Vagina (tissue), 2 donors: ENCODE data around the gene RBBP8.

Experiments used
- POLR2A ChIP-seq, 2 donors: fragments of 450-650 bp; IDR thresholded peaks; one replicate each; pipeline ENCODE4 v1.6.1; 2017; ENCODE audit warnings: antibody characterized with exemption in 2 of 2, mild to moderate bottlenecking in 2 of 2, moderate library complexity in 2 of 2
- TF ChIP-seq, protein P1 (sequence below), 3 experiments: fragments of 450-650 bp in 2 of 3; fragments of 200-600 bp in 1 of 3; sonication (generic) in 1 of 3; IDR thresholded peaks; one replicate each; pipeline ENCODE4 v1.5.1; 2017 to 2019; ENCODE audit warnings: antibody characterized with exemption in 3 of 3, mild to moderate bottlenecking in 2 of 3, moderate library complexity in 2 of 3

DNA sequence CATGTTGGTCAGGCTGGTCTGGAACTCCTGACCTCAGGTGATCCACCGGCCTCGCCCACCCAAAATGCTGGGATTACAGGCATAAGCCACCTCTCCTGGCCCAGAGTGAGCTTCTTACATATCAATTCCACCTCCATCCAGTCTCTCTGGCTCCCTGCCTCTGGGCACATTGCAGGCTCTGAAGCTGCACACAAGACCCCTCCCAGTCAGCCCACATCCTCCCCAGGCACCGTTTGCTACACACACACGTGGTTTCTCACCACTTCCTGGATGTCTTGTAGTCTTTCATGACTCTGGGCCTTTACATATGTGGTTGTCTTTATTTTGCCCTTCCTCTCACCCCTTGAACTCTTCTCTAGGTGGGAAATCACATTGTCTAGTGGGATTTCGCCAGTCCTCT is 138.2 kb downstream of the RBBP8 start:
- no peak for TF ChIP-seq POLR2A (IDR thresholded peaks at IDR 0.05)
- TF ChIP-seq, protein P1, sequence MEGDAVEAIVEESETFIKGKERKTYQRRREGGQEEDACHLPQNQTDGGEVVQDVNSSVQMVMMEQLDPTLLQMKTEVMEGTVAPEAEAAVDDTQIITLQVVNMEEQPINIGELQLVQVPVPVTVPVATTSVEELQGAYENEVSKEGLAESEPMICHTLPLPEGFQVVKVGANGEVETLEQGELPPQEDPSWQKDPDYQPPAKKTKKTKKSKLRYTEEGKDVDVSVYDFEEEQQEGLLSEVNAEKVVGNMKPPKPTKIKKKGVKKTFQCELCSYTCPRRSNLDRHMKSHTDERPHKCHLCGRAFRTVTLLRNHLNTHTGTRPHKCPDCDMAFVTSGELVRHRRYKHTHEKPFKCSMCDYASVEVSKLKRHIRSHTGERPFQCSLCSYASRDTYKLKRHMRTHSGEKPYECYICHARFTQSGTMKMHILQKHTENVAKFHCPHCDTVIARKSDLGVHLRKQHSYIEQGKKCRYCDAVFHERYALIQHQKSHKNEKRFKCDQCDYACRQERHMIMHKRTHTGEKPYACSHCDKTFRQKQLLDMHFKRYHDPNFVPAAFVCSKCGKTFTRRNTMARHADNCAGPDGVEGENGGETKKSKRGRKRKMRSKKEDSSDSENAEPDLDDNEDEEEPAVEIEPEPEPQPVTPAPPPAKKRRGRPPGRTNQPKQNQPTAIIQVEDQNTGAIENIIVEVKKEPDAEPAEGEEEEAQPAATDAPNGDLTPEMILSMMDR (IDR thresholded peaks at IDR 0.05) = no peak
